C4-2B (cell line): ENCODE results near the gene LARGE1.

Experiments
- ZFX ChIP-seq: fragments of 450-650 bp; IDR thresholded peaks from 2 replicates; pipeline ENCODE4 v1.6.1; 2017
- TF ChIP-seq, protein P1 (sequence below): fragments of 450-650 bp; conservative IDR thresholded peaks from 2 replicates; pipeline ENCODE4 v1.5.1; 2017; ENCODE audit warnings: mild to moderate bottlenecking

DNA sequence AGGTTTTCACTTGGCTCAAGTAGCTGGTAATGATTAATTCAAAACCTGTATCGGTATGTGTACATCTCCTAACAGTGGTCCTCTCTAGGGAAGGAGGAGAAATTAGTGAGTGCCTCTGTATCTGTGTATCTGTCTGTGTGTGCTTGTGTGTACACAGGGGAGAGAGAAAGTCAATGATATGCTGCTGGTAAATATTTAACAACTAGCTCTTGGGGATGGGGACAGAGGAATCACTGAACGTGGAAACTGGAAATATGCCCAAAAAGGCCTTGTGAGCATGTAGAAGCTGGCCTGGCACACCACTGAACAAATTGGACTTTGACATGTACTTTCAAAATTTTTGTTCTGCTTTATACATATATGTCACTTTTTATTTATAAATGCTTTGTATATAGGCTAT is 648.1 kb downstream of the LARGE1 start:
- no peak for TF ChIP-seq ZFX
- TF ChIP-seq, protein P1, sequence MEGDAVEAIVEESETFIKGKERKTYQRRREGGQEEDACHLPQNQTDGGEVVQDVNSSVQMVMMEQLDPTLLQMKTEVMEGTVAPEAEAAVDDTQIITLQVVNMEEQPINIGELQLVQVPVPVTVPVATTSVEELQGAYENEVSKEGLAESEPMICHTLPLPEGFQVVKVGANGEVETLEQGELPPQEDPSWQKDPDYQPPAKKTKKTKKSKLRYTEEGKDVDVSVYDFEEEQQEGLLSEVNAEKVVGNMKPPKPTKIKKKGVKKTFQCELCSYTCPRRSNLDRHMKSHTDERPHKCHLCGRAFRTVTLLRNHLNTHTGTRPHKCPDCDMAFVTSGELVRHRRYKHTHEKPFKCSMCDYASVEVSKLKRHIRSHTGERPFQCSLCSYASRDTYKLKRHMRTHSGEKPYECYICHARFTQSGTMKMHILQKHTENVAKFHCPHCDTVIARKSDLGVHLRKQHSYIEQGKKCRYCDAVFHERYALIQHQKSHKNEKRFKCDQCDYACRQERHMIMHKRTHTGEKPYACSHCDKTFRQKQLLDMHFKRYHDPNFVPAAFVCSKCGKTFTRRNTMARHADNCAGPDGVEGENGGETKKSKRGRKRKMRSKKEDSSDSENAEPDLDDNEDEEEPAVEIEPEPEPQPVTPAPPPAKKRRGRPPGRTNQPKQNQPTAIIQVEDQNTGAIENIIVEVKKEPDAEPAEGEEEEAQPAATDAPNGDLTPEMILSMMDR: no peak
